Measurements from ENCODE around the gene APOBEC3B.

APOBEC3B gene

DNA sequence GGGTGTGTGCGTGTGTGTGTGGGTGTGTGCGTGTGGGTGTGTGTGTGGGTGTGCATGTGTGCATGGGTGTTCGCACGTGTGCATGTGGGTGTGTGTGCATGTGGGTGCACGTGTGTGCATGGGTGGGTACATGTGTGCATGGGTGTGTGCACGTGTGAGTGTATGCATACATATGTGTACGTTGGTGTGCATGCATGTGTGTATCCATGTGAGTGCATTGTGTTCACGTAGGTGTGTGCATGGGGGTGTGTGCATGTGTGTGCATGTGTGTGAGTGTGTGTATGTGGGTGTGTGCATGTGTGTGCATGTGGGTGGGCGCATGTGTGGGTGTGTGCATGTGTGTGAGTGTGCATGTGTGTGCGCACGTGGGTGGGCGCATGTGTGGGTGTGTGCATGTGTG lies 44.6 kb upstream of the APOBEC3B start:
- H3K4me3 ChIP-seq (replicated peaks; ENCODE audit: low read depth, low read length) = no peak overlapping the region
- TF ChIP-seq, protein P1, sequence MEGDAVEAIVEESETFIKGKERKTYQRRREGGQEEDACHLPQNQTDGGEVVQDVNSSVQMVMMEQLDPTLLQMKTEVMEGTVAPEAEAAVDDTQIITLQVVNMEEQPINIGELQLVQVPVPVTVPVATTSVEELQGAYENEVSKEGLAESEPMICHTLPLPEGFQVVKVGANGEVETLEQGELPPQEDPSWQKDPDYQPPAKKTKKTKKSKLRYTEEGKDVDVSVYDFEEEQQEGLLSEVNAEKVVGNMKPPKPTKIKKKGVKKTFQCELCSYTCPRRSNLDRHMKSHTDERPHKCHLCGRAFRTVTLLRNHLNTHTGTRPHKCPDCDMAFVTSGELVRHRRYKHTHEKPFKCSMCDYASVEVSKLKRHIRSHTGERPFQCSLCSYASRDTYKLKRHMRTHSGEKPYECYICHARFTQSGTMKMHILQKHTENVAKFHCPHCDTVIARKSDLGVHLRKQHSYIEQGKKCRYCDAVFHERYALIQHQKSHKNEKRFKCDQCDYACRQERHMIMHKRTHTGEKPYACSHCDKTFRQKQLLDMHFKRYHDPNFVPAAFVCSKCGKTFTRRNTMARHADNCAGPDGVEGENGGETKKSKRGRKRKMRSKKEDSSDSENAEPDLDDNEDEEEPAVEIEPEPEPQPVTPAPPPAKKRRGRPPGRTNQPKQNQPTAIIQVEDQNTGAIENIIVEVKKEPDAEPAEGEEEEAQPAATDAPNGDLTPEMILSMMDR (IDR thresholded peaks at IDR 0.05; ENCODE audit: insufficient read depth, low read length, poor library complexity, severe bottlenecking) = no peak
- no peak for DNase-seq (ENCODE audit: extremely low read depth, insufficient read length)
- no peaks in the 10 kb centered on the region for H3K27me3 ChIP-seq (replicated peaks; ENCODE audit: control insufficient read depth, insufficient read depth, low read length)
- no peaks in the 10 kb centered on the region for H3K36me3 ChIP-seq (ENCODE audit: control insufficient read depth, insufficient read depth, low read length)

- TF ChIP-seq, protein P1 (IDR thresholded peaks at IDR 0.05; ENCODE audit: insufficient read depth, low read length, poor library complexity, severe bottlenecking) = no peak
- no peaks in the 10 kb centered on the region for H3K36me3 ChIP-seq (ENCODE audit: control insufficient read depth, insufficient read depth, low read length)
- DNase-seq (ENCODE audit: extremely low read depth, insufficient read length) = no peak
- no peaks in the 10 kb centered on the region for H3K27me3 ChIP-seq (replicated peaks; ENCODE audit: control insufficient read depth, insufficient read depth, low read length)
- H3K4me3 ChIP-seq (replicated peaks; ENCODE audit: low read depth, low read length) = no peak overlapping the region
Observed at GRCh38 chr22:38938221-38938620, 43.9 kb upstream of the APOBEC3B start.

DNA sequence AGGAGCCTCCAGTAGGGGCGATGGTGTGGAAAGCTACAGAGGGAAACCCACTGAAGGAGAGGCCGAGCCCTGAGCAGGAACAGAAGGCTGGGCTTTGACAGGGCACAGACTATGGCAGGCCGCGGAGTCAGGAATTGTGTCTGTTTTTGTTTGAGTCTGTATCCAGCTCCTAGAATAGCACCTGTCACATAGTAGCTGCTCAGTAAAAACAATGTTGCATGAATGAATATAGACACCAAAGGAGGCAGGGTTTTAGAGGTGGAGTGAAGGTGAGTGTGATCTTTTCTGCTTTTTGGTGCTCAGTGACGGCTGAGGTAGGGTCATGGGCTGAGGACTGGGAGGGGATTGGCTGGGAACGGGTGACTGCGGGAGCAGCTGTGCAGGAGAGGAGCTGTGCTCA lies 43.2 kb upstream of the APOBEC3B start:
- no peaks in the 10 kb centered on the region for H3K27me3 ChIP-seq (replicated peaks; ENCODE audit: control insufficient read depth, insufficient read depth, low read length)
- DNase-seq (ENCODE audit: extremely low read depth, insufficient read length) = no peak
- TF ChIP-seq, protein P1 (IDR thresholded peaks at IDR 0.05; ENCODE audit: insufficient read depth, low read length, poor library complexity, severe bottlenecking) = no peak
- H3K4me3 ChIP-seq (replicated peaks; ENCODE audit: low read depth, low read length) = no peak overlapping the region
- no peaks in the 10 kb centered on the region for H3K36me3 ChIP-seq (ENCODE audit: control insufficient read depth, insufficient read depth, low read length)

GRCh38 chr22:38940811-38941384 lies 41.2 kb upstream of the APOBEC3B start:
- Histone ChIP-seq H3K4me3 (replicated peaks; ENCODE audit: low read depth, low read length) (no peak overlapping the region), H3K27me3 (replicated peaks; ENCODE audit: control insufficient read depth, insufficient read depth, low read length) (no peaks in the 10 kb centered on the region), H3K36me3 (ENCODE audit: control insufficient read depth, insufficient read depth, low read length) (no peaks in the 10 kb centered on the region)
- TF ChIP-seq, protein P1 (IDR thresholded peaks at IDR 0.05; ENCODE audit: insufficient read depth, low read length, poor library complexity, severe bottlenecking) = no peak
- peak; percentile 39 for DNase-seq (ENCODE audit: extremely low read depth, insufficient read length)

GRCh38 chr22:38941488-38941987 lies 40.6 kb upstream of the APOBEC3B start:
- Histone ChIP-seq H3K36me3 (ENCODE audit: control insufficient read depth, insufficient read depth, low read length) (no peaks in the 10 kb centered on the region), H3K4me3 (replicated peaks; ENCODE audit: low read depth, low read length) (peak overlapping the region; percentile 20), H3K27me3 (replicated peaks; ENCODE audit: control insufficient read depth, insufficient read depth, low read length) (no peaks in the 10 kb centered on the region)
- DNase-seq (ENCODE audit: extremely low read depth, insufficient read length) = peak; percentile 77
- TF ChIP-seq, protein P1 (IDR thresholded peaks at IDR 0.05; ENCODE audit: insufficient read depth, low read length, poor library complexity, severe bottlenecking) = no peak

DNA sequence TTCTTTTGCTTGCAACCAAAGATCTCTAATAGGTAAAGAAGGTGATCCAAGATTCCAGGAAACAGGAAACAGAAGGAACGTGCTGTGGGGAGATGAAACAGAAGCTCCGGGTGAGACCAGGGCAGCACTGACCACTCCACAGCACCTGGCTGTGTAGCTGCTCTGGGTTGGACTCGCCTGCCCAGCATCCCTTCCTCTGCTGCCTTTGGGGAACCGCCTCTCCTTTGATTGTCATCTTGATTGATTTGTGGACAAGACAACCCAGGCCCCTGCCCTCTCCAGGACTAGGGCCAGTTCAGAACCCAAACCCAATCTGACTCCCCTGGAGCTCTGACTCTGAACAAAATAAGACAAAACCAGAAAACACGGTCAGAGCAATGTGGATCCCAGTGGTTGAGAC lies 39.4 kb upstream of the APOBEC3B start:
- H3K36me3 ChIP-seq (ENCODE audit: control insufficient read depth, insufficient read depth, low read length) = no peaks in the 10 kb centered on the region
- TF ChIP-seq, protein P1 (IDR thresholded peaks at IDR 0.05; ENCODE audit: insufficient read depth, low read length, poor library complexity, severe bottlenecking) = no peak
- DNase-seq (ENCODE audit: extremely low read depth, insufficient read length) = no peak
- H3K27me3 ChIP-seq (replicated peaks; ENCODE audit: control insufficient read depth, insufficient read depth, low read length) = no peaks in the 10 kb centered on the region
- no peak overlapping the region for H3K4me3 ChIP-seq (replicated peaks; ENCODE audit: low read depth, low read length)

Measured in GM06990 (cell line).